HG02571 (cell line): ENCODE data around the gene KRTCAP3.

Experiments used
- ATAC-seq: cut with Tn5 transposase; IDR thresholded peaks from one replicate; pipeline ENCODE4 v1.9.1; 2021; ENCODE audit warnings: mild to moderate bottlenecking, moderate library complexity; ENCODE audit not compliant: unreplicated experiment

Gene KRTCAP3

GRCh38 chr2:27435628-27436027 lies 6.6 kb upstream of the KRTCAP3 start:
- no peak for ATAC-seq

GRCh38 chr2:27441226-27441926 lies 805 bp upstream of the KRTCAP3 start:
- no peak for ATAC-seq

GRCh38 chr2:27442920-27443282 lies 720 bp downstream of the KRTCAP3 start:
- no peak for ATAC-seq

- ATAC-seq = no peak
Measured at GRCh38 chr2:27445155-27445554, 3.0 kb downstream of the KRTCAP3 start.

- ATAC-seq = no peak
Measured at GRCh38 chr2:27445615-27446014, 3.4 kb downstream of the KRTCAP3 start.

- ATAC-seq = no peak
Measured at GRCh38 chr2:27446057-27446456, 3.9 kb downstream of the KRTCAP3 start.

- ATAC-seq = no peak
Measured at GRCh38 chr2:27448381-27448780, 6.2 kb downstream of the KRTCAP3 start.

GRCh38 chr2:27451095-27451494 lies 8.9 kb downstream of the KRTCAP3 start:
- ATAC-seq = no peak

GRCh38 chr2:27453968-27454367 lies 11.8 kb downstream of the KRTCAP3 start:
- ATAC-seq = no peak

- no peak for ATAC-seq
Measured at GRCh38 chr2:27461118-27461517, 18.9 kb downstream of the KRTCAP3 start.

- no peak for ATAC-seq
Measured at GRCh38 chr2:27464443-27464842, 22.3 kb downstream of the KRTCAP3 start.

- no peak for ATAC-seq
Measured at GRCh38 chr2:27471961-27472360, 29.8 kb downstream of the KRTCAP3 start.

GRCh38 chr2:27485496-27485895 lies 43.3 kb downstream of the KRTCAP3 start:
- no peak for ATAC-seq

GRCh38 chr2:27489118-27489497 lies 46.9 kb downstream of the KRTCAP3 start:
- no peak for ATAC-seq

- ATAC-seq = peak; percentile 97
Measured at GRCh38 chr2:27489498-27490397, 47.6 kb downstream of the KRTCAP3 start, which contains the start of gene IFT172. Gene IFT172 (minus strand): TSS chr2:27489743. CDS start chr2:27489653, 90 bp downstream.

GRCh38 chr2:27492557-27492956 lies 50.4 kb downstream of the KRTCAP3 start:
- ATAC-seq = no peak

- no peak for ATAC-seq
Measured at GRCh38 chr2:27493948-27494283, 51.7 kb downstream of the KRTCAP3 start.
